Measurements from ENCODE around the gene HTR6. TPM values are rescaled to one million over a fixed set of nuclear protein-coding genes. Genes with fewer than 3 reads are reported as not detected.

Gene HTR6
- total RNA-seq, 1 experiment from 2014 or later = 0.37 TPM

DNA sequence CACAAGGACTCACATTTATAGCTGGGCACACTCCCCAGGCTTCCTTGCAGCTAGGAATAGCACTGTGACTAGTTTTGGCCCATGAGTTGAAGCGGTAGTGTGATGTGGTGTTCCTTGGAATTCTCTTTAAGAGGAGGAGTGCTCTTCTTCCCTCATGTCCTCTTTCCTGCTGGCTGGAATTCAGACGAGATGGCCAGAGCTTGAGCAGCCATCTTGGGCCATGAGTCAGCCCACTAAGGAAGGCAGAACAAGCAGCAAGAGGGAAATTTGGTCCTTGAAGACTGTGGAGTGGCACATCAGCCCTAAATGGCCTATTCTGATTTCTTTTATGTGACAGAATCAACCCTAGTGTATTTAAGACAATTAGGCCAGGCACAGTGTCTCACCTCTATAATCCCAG, 20.0 kb downstream of the HTR6 start:
- Histone ChIP-seq H2AK5ac (ENCODE audit: insufficient read length, low read length) (no peak overlapping the region), H3K79me2 (ENCODE audit: insufficient read depth, low read length) (no peaks in the 10 kb centered on the region), H3K79me1 (ENCODE audit: insufficient read depth, low read depth, low read length, poor library complexity, severe bottlenecking) (no peaks in the 10 kb centered on the region), H2BK120ac (ENCODE audit: low read depth, low read length, poor library complexity, severe bottlenecking) (no peak overlapping the region), H3T11ph (ENCODE audit: low read length) (no peak overlapping the region), H4K20me1 (ENCODE audit: control insufficient read depth, insufficient read depth, insufficient read length) (no peaks in the 10 kb centered on the region), H2BK12ac (ENCODE audit: insufficient read length, low read depth, low read length) (no peak overlapping the region), H4K5ac (ENCODE audit: insufficient read length, low read depth, low read length) (no peak overlapping the region), H3K9ac (ENCODE audit: extremely low read depth, insufficient read length, low read length) (no peak overlapping the region), H2BK5ac (ENCODE audit: insufficient read length, low read length) (no peak overlapping the region), H2AFZ (ENCODE audit: low read length) (no peak overlapping the region), H3K4me1 (ENCODE audit: insufficient read depth, low read length) (no peaks in the 10 kb centered on the region; the same call in 1 of the 2 replicates), H4K91ac (ENCODE audit: insufficient read length, low read depth, low read length) (no peak overlapping the region), H3K27me3 (ENCODE audit: insufficient read depth, low read length) (no peaks in the 10 kb centered on the region), H3K18ac (ENCODE audit: insufficient read length, low read depth, low read length) (no peak overlapping the region), H3K4me2 (ENCODE audit: insufficient read depth, insufficient read length, low read length) (no peak overlapping the region), H2BK15ac (ENCODE audit: low read depth, low read length) (no peak overlapping the region), H4K8ac (replicated peaks; ENCODE audit: insufficient read length, low read depth, low read length) (no peak overlapping the region), H3K14ac (ENCODE audit: insufficient read depth, low read length) (no peak overlapping the region), H3K9me3 (ENCODE audit: control insufficient read depth, low read depth, low read length) (no peaks in the 10 kb centered on the region), H3K56ac (ENCODE audit: insufficient read length, low read depth, low read length) (no peak overlapping the region), H3K4ac (ENCODE audit: low read depth, low read length) (no peak overlapping the region), H3K27ac (ENCODE audit: insufficient read length, low read depth, low read length) (no peak overlapping the region), H2BK20ac (ENCODE audit: low read depth, low read length, poor library complexity, severe bottlenecking) (no peak overlapping the region), H3K23me2 (ENCODE audit: insufficient read length, low read depth, low read length, poor library complexity, severe bottlenecking) (no peaks in the 10 kb centered on the region), H3K23ac (ENCODE audit: insufficient read length, low read depth, low read length) (no peak overlapping the region)
- Mint-ChIP-seq H3K27ac (no peak overlapping the region), H3K9me3 (peaks cover 0 to 4% of the 10 kb centered on the region in 2 experiments; a peak in 2 of 5 replicates), H3K4me3 (no peak overlapping the region), H3K36me3 (ENCODE audit: insufficient read depth in 1 of 3, low read depth in 3 of 3) (peaks cover 0 to 4% (median 0%) of the 10 kb centered on the region in 3 experiments; a peak in 2 of 7 replicates), H3K27me3 (ENCODE audit: low read depth) (peaks cover 7% of the 10 kb centered on the region), H3K4me1 (peaks cover 28 to 48% of the 10 kb centered on the region in 2 experiments)
- TF ChIP-seq, protein P1, sequence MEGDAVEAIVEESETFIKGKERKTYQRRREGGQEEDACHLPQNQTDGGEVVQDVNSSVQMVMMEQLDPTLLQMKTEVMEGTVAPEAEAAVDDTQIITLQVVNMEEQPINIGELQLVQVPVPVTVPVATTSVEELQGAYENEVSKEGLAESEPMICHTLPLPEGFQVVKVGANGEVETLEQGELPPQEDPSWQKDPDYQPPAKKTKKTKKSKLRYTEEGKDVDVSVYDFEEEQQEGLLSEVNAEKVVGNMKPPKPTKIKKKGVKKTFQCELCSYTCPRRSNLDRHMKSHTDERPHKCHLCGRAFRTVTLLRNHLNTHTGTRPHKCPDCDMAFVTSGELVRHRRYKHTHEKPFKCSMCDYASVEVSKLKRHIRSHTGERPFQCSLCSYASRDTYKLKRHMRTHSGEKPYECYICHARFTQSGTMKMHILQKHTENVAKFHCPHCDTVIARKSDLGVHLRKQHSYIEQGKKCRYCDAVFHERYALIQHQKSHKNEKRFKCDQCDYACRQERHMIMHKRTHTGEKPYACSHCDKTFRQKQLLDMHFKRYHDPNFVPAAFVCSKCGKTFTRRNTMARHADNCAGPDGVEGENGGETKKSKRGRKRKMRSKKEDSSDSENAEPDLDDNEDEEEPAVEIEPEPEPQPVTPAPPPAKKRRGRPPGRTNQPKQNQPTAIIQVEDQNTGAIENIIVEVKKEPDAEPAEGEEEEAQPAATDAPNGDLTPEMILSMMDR (conservative IDR thresholded peaks at IDR 0.05) = no peak
- WGBS (ENCODE audit: extremely low coverage, insufficient read length, low lambda C conversion rate) = no CpG with 5 or more reads among the region's 2 CpGs
- DNase-seq = no peak
